Prostate gland (tissue), 2 donors: Measurements from ENCODE around the gene TAGLN.

Experiments
- CTCF ChIP-seq, 4 experiments: fragments of 200-600 bp in 2 of 4; fragments of 450-650 bp in 2 of 4; sonication (generic) in 2 of 4; IDR thresholded peaks; 1 replicate in 3 of 4; 2 replicates in 1 of 4; pipeline ENCODE4 v1.5.1; 2016 to 2019; ENCODE audit warnings: antibody characterized with exemption in 4 of 4, mild to moderate bottlenecking in 2 of 4, moderate library complexity in 2 of 4
- POLR2A ChIP-seq: fragments of 450-650 bp; IDR thresholded peaks from one replicate; pipeline ENCODE4 v1.6.1; 2016; ENCODE audit warnings: antibody characterized with exemption, mild to moderate bottlenecking
- POLR2AphosphoS5 ChIP-seq: sonication (generic); formaldehyde crosslinking; IDR thresholded peaks from one replicate; pipeline ENCODE4 v1.6.1; 2017; ENCODE audit warnings: antibody characterized with exemption

- no peak for TF ChIP-seq POLR2A
- no peak for TF ChIP-seq CTCF (IDR thresholded peaks at IDR 0.05)
- no peak for TF ChIP-seq POLR2AphosphoS5
Observed at GRCh38 chr11:117181586-117182550, 17.3 kb upstream of the TAGLN start.
